ENCODE data around the gene ARSJ. TPM values are rescaled to one million over a fixed set of nuclear protein-coding genes. Genes with fewer than 3 reads are reported as not detected.

ARSJ gene
- total and polyA plus RNA-seq, 11 donors: 0.30 to 7.0 (median 1.7) TPM

DNA sequence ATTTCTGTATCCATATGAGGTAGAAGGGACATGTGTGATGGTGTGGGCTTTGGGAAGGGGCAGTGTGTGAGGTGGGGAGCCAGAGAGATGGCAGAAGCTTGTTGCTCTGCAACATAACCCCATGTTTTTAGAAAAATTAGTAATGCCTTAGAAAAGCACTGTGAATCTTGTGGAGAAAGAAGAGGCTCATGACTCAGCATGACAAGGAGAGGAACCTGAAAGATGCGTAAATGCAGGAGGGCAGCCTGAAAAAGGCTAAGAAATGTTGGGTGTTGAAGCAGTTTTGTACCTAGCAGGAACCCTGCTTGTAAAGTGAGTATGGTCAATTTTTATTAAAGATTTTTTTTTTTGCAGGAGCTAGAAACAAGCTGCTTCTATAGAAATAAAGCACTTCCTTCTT lies 59.8 kb downstream of the ARSJ start:
- no peak for TF ChIP-seq CTCF (IDR thresholded peaks at IDR 0.05)
- TF ChIP-seq POLR2A (IDR thresholded peaks at IDR 0.05): no peak
- WGBS, 4 donors: 95 to 100% (median 96%) methylated on average over 1 of the region's 1 CpG
- Histone ChIP-seq H3K36me3 (no peaks in the 10 kb centered on the region), H3K9me3 (no peaks in the 10 kb centered on the region), H3K4me1 (peaks cover 0 to 11% (median 0%) of the 10 kb centered on the region in 12 donors), H3K27me3 (no peaks in the 10 kb centered on the region), H3K27ac (no peak overlapping the region), H3K4me3 (no peak overlapping the region)
- no peak for DNase-seq
- ATAC-seq: no peak
- intact Hi-C loops (cut with DNase I): loop anchor here in 1 of 10 donors (10.0 kb wide), 1 partner anchor 145 kb away; no protein-coding TSS in a partner anchor

DNA sequence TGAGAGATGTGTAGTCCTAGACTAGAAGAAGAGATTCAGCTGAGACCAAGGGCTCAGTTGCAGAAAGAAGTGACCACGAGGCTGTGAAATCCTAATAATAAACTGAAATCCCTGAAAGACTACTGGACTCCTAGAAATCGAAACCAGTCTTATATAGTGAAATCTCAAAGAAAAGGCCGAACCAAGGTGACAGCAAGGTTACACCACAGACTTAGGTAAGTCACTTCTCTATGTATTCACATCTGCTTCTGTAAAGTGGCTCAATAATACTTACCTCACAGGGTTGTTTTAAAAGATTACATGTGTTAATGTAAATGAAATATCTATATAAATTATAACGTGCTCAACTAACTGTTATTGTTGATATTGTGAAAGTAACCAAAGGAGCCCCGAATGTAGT lies 60.3 kb downstream of the ARSJ start:
- Histone ChIP-seq H3K27me3 (no peaks in the 10 kb centered on the region), H3K4me1 (peaks cover 0 to 11% (median 0%) of the 10 kb centered on the region in 12 donors), H3K4me3 (no peak overlapping the region), H3K36me3 (no peaks in the 10 kb centered on the region), H3K9me3 (no peaks in the 10 kb centered on the region), H3K27ac (no peak overlapping the region)
- 48 to 53% (median 51%) methylated on average over 5 of the region's 5 CpGs for WGBS, 4 donors
- ATAC-seq: no peak
- DNase-seq: no peak
- intact Hi-C loops (cut with DNase I): loop anchor here in 1 of 10 donors (10.0 kb wide), 1 partner anchor 144 kb away; no protein-coding TSS in a partner anchor
- no peak for TF ChIP-seq CTCF (IDR thresholded peaks at IDR 0.05)
- no peak for TF ChIP-seq POLR2A (IDR thresholded peaks at IDR 0.05)

GRCh38 chr4:113908829-113909228 lies 70.6 kb downstream of the ARSJ start:
- H3K4me1 ChIP-seq: peaks cover 0 to 4% (median 0%) of the 10 kb centered on the region in 12 donors
- H3K27me3 ChIP-seq: no peaks in the 10 kb centered on the region
- peaks cover 0 to 5% (median 0%) of the 10 kb centered on the region in 12 donors for H3K9me3 ChIP-seq
- no peak for DNase-seq
- ATAC-seq: no peak
- intact Hi-C loops (cut with DNase I): loop anchor here in 4 of 10 donors (10.0 kb wide), 3 partner anchors 124 to 514 kb away; no protein-coding TSS in a partner anchor
- no peak overlapping the region for H3K27ac ChIP-seq
- TF ChIP-seq CTCF (IDR thresholded peaks at IDR 0.05): peak in 5 of 12 donors; percentile 9 to 38 (median 34)
- TF ChIP-seq POLR2A (IDR thresholded peaks at IDR 0.05): no peak
- no peak overlapping the region for H3K4me3 ChIP-seq
- H3K36me3 ChIP-seq: no peaks in the 10 kb centered on the region

- intact Hi-C loops (cut with DNase I): loop anchor here in 4 of 10 donors (10.0 kb wide), 3 partner anchors 123 to 513 kb away; no protein-coding TSS in a partner anchor
- no peak overlapping the region for H3K4me3 ChIP-seq
- WGBS, 4 donors: 61 to 100% (median 98%) methylated on average over 1 of the region's 1 CpG
Measured at GRCh38 chr4:113907559-113907958, 71.9 kb downstream of the ARSJ start.

More at GRCh38 chr4:113907559-113907958, 71.9 kb downstream of the ARSJ start:
- Histone ChIP-seq H3K4me1 (peaks cover 0 to 4% (median 0%) of the 10 kb centered on the region in 12 donors), H3K36me3 (peaks cover 0 to 8% (median 0%) of the 10 kb centered on the region in 9 donors), H3K9me3 (peaks cover 0 to 5% (median 0%) of the 10 kb centered on the region in 12 donors), H3K27ac (no peak overlapping the region), H3K27me3 (no peaks in the 10 kb centered on the region)
- no peak for DNase-seq
- ATAC-seq: no peak
- TF ChIP-seq CTCF (IDR thresholded peaks at IDR 0.05): no peak

All from heart left ventricle (tissue), 16 donors.